ENCODE data around the gene GAST. TPM values are rescaled to one million over a fixed set of nuclear protein-coding genes. Genes with fewer than 3 reads are reported as not detected.

Gene GAST
- total and polyA plus RNA-seq, 2 experiments from 2014 or later, result not detected

DNA sequence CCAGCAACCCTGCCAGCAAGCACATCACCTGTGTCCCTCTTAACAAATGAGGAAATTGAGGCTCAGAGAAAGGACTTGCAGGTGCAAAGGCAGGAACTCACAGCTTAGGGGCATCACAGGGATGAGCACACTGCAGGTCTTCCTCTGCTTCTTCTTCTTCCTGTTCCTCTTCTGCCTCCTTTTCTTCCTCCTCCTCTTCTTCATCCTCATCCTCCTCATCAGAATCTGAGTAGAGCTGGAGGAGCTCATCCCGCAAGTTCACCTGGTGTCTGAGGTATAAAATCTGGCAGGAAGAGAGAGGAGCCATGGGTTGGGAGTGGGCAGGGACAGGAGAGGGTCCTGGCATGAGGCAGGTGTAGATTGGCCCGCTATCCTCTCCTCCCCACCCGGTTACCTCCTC is 19.7 kb downstream of the GAST start:
- TF ChIP-seq STAT1 (IDR thresholded peaks at IDR 0.05; ENCODE audit: unreplicated experiment) (no peak), JUNB (IDR thresholded peaks at IDR 0.05; ENCODE audit: unreplicated experiment) (no peak), REST (IDR thresholded peaks at IDR 0.05; ENCODE audit: unreplicated experiment) (no peak), ZNF114 (CRISPR knock-in tag; IDR thresholded peaks at IDR 0.05) (no peak), EZH2 (IDR thresholded peaks at IDR 0.05; ENCODE audit: low read depth, unreplicated experiment) (no peak), CTCF (conservative IDR thresholded peaks at IDR 0.05; ENCODE audit: low read depth in 2 of 2) (no peak), POLR2AphosphoS5 (IDR thresholded peaks at IDR 0.05; ENCODE audit: low read depth) (no peak), EZH2phosphoT487 (IDR thresholded peaks at IDR 0.05; ENCODE audit: unreplicated experiment) (no peak), ZNF331 (CRISPR knock-in tag; IDR thresholded peaks at IDR 0.05; ENCODE audit: low read depth) (no peak), CREB1 (CRISPR knock-in tag; IDR thresholded peaks at IDR 0.05; ENCODE audit: low read depth) (no peak), ZNF462 (CRISPR knock-in tag; IDR thresholded peaks at IDR 0.05) (no peak), NANOG (IDR thresholded peaks at IDR 0.05; ENCODE audit: borderline replicate concordance) (no peak), ETS1 (IDR thresholded peaks at IDR 0.05) (no peak)
- Mint-ChIP-seq H3K9me3 (no peaks in the 10 kb centered on the region), H3K4me3 (no peak overlapping the region), H3K36me3 (ENCODE audit: low read depth) (no peaks in the 10 kb centered on the region; the same call in 2 of the 3 replicates), H3K27ac (no peak overlapping the region), H3K27me3 (ENCODE audit: insufficient read depth, low read depth, poor library complexity) (peaks cover 61% of the 10 kb centered on the region), H3K4me1 (peaks cover 14% of the 10 kb centered on the region)
- DNase-seq (ENCODE audit: low spot score) (no peak), ATAC-seq (no peak)
- Histone ChIP-seq H3K9me2 (ENCODE audit: insufficient read depth) (no peaks in the 10 kb centered on the region), H3K4me3 (no peak overlapping the region), H3K36me3 (ENCODE audit: insufficient read depth) (no peaks in the 10 kb centered on the region), H2AFZ (no peak overlapping the region), H3K4me1 (ENCODE audit: insufficient read depth) (peaks cover 6% of the 10 kb centered on the region; the same call in 1 of the 2 replicates), H3K4me2 (no peak overlapping the region), H3K79me2 (replicated peaks; ENCODE audit: insufficient read depth) (no peaks in the 10 kb centered on the region), H3K27ac (ENCODE audit: low read depth) (no peak overlapping the region), H3F3A (replicated peaks; ENCODE audit: low read depth) (no peaks in the 10 kb centered on the region), H4K20me1 (replicated peaks; ENCODE audit: insufficient read depth) (no peaks in the 10 kb centered on the region), H3K27me3 (ENCODE audit: insufficient read depth) (peaks cover 58% of the 10 kb centered on the region)

Data from GM23338 (cell line).